ENCODE measurements around the gene ANKRA2. TPM values are rescaled to one million over a fixed set of nuclear protein-coding genes. Genes with fewer than 3 reads are reported as not detected.

The ANKRA2 gene
- total RNA-seq, 1 donor from 2014 or later: 45.4 TPM

GRCh38 chr5:73507062-73507461, 58.4 kb downstream of the ANKRA2 start:
- Histone ChIP-seq H3K4me3 (no peak overlapping the region), H3K27me3 (no peaks in the 10 kb centered on the region), H3K4me1 (peaks cover under 1% of the 10 kb centered on the region), H3K27ac (no peak overlapping the region), H3K36me3 (peaks cover 0 to 42% of the 10 kb centered on the region in 2 donors), H3K9me3 (no peaks in the 10 kb centered on the region)
- intact Hi-C loops (cut with DNase I): no loop called here
- DNase-seq (ENCODE audit: extremely low spot score in 2 of 2): no peak
- TF ChIP-seq POLR2A (IDR thresholded peaks at IDR 0.05) (no peak), POLR2AphosphoS5 (IDR thresholded peaks at IDR 0.05; ENCODE audit: insufficient read depth in 1 of 2, low read depth in 1 of 2) (no peak), CTCF (IDR thresholded peaks at IDR 0.05) (no peak)

GRCh38 chr5:73506459-73506955, 58.9 kb downstream of the ANKRA2 start:
- no peak overlapping the region for H3K27ac ChIP-seq
- no peak overlapping the region for H3K4me3 ChIP-seq
- DNase-seq (ENCODE audit: extremely low spot score in 2 of 2): no peak
- peaks cover 6% of the 10 kb centered on the region for H3K4me1 ChIP-seq
- H3K27me3 ChIP-seq: no peaks in the 10 kb centered on the region
- intact Hi-C loops (cut with DNase I): no loop called here
- H3K9me3 ChIP-seq: no peaks in the 10 kb centered on the region
- TF ChIP-seq POLR2A (IDR thresholded peaks at IDR 0.05) (no peak), POLR2AphosphoS5 (IDR thresholded peaks at IDR 0.05; ENCODE audit: insufficient read depth in 1 of 2, low read depth in 1 of 2) (no peak), CTCF (IDR thresholded peaks at IDR 0.05) (no peak)
- H3K36me3 ChIP-seq: peaks cover 0 to 48% of the 10 kb centered on the region in 2 donors

Other genes starting within 250 kb of the ANKRA2 start
- gene FOXD1, start 116.9 kb downstream of the ANKRA2 start, total RNA-seq: not detected
- 537 TPM for gene BTF3, start 67.2 kb downstream of the ANKRA2 start, total RNA-seq
- 20.9 TPM for gene UTP15, start 104 bp upstream of the ANKRA2 start, total RNA-seq
- 41.0 TPM for gene ARHGEF28, start 60.6 kb upstream of the ANKRA2 start, total RNA-seq

Measured in vagina (tissue), 2 donors.